ENCODE data around the gene MTSS2.

The MTSS2 gene

DNA sequence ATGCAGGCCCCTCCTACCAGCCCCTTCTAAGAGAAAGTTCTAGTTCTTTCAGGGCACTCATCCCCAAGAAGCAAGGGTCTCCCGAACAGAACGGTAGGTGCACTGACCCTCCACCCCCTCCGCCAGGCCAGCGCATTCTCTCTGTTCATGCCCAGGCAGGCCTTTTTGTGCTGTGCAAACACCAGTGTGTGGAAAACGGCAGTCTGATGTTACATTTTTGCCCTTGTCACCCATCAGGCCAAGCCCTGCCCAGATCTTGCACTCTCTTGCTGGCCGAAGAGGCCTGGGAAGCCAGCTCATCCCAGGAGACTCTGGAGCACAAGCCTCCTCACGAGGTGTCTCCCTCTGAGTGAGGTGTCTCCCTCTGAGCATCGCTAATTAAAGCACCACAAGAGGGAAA is 16.1 kb upstream of the MTSS2 start:
- H3K79me2 ChIP-seq (ENCODE audit: insufficient read depth, low read length): no peaks in the 10 kb centered on the region
- H3K9me2 ChIP-seq (replicated peaks; ENCODE audit: insufficient read depth, low read length): no peaks in the 10 kb centered on the region
- H3K4me3 ChIP-seq (ENCODE audit: insufficient read depth, low read length, poor library complexity, severe bottlenecking): no peak overlapping the region
- H3F3A ChIP-seq (ENCODE audit: insufficient read depth): no peaks in the 10 kb centered on the region
- no peak for TF ChIP-seq EZH2phosphoT487 (conservative IDR thresholded peaks at IDR 0.05; ENCODE audit: low read length)
- TF ChIP-seq, protein P1, sequence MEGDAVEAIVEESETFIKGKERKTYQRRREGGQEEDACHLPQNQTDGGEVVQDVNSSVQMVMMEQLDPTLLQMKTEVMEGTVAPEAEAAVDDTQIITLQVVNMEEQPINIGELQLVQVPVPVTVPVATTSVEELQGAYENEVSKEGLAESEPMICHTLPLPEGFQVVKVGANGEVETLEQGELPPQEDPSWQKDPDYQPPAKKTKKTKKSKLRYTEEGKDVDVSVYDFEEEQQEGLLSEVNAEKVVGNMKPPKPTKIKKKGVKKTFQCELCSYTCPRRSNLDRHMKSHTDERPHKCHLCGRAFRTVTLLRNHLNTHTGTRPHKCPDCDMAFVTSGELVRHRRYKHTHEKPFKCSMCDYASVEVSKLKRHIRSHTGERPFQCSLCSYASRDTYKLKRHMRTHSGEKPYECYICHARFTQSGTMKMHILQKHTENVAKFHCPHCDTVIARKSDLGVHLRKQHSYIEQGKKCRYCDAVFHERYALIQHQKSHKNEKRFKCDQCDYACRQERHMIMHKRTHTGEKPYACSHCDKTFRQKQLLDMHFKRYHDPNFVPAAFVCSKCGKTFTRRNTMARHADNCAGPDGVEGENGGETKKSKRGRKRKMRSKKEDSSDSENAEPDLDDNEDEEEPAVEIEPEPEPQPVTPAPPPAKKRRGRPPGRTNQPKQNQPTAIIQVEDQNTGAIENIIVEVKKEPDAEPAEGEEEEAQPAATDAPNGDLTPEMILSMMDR (IDR thresholded peaks at IDR 0.05; ENCODE audit: insufficient read depth, low read length, poor library complexity, severe bottlenecking): no peak
- H3K4me2 ChIP-seq (ENCODE audit: low read depth, low read length, poor library complexity, severe bottlenecking): no peak overlapping the region
- no peak overlapping the region for H3K27ac ChIP-seq (ENCODE audit: low read depth, low read length)
- no peaks in the 10 kb centered on the region for H3K27me3 ChIP-seq (ENCODE audit: low read length)
- H3K9ac ChIP-seq (ENCODE audit: low read length): no peak overlapping the region
- H3K36me3 ChIP-seq (ENCODE audit: low read length): no peaks in the 10 kb centered on the region
- no peaks in the 10 kb centered on the region for H4K20me1 ChIP-seq (ENCODE audit: low read depth, low read length)
- no peaks in the 10 kb centered on the region for H3K9me3 ChIP-seq (ENCODE audit: insufficient read depth, low read length)
- no peak overlapping the region for H2AFZ ChIP-seq (ENCODE audit: low read depth, low read length, severe bottlenecking)

DNA sequence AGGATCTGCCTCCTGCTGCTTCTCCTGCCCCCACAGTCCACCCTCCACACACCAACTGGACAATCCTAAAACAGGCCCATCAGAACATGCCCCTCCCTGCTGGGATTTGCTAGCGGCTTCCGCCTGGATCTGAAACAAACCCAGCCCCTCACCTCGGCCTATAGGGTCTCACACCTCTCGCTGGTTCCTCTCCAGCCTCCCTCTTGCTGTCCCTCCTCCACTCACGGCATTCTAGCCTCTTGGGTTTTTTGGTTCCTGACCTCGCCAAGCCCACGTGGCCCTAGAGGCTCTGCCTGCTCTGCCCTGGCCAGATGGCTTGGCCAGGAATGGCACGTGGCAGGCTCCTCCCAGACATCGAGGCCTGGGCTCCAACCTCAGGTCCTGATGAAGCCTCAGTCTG is 15.7 kb upstream of the MTSS2 start:
- Histone ChIP-seq H3K9me3 (ENCODE audit: insufficient read depth, low read length) (no peaks in the 10 kb centered on the region), H3K27me3 (ENCODE audit: low read length) (no peaks in the 10 kb centered on the region), H3K4me3 (ENCODE audit: insufficient read depth, low read length, poor library complexity, severe bottlenecking) (no peak overlapping the region), H3F3A (ENCODE audit: insufficient read depth) (no peaks in the 10 kb centered on the region), H3K9ac (ENCODE audit: low read length) (no peak overlapping the region), H3K4me2 (ENCODE audit: low read depth, low read length, poor library complexity, severe bottlenecking) (no peak overlapping the region), H3K36me3 (ENCODE audit: low read length) (no peaks in the 10 kb centered on the region), H3K27ac (ENCODE audit: low read depth, low read length) (no peak overlapping the region), H2AFZ (ENCODE audit: low read depth, low read length, severe bottlenecking) (no peak overlapping the region), H3K79me2 (ENCODE audit: insufficient read depth, low read length) (no peaks in the 10 kb centered on the region), H3K9me2 (replicated peaks; ENCODE audit: insufficient read depth, low read length) (no peaks in the 10 kb centered on the region), H4K20me1 (ENCODE audit: low read depth, low read length) (no peaks in the 10 kb centered on the region)
- TF ChIP-seq, protein P1 (IDR thresholded peaks at IDR 0.05; ENCODE audit: insufficient read depth, low read length, poor library complexity, severe bottlenecking): no peak
- no peak for TF ChIP-seq EZH2phosphoT487 (conservative IDR thresholded peaks at IDR 0.05; ENCODE audit: low read length)

DNA sequence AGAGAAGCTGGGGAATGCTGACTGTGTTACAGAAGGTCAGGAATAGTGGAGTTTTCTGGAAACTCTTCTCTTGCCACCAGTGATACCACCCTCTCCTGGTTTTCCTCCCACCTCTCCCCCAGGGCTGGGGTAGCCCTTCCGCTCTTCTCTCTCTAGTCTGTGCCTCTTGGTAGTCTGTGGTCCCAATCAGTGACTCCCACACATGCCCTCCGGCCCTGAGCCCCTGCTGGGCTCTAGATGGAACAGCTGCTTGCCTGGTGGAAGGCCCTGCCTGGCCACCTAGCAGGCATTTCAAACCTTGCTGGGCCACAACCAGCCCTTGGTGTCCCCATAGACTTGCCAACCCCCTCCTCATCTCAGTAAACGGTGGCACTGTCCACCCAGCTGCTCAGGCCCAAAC is 15.2 kb upstream of the MTSS2 start:
- Histone ChIP-seq H3K79me2 (ENCODE audit: insufficient read depth, low read length) (no peaks in the 10 kb centered on the region), H3K36me3 (ENCODE audit: low read length) (no peaks in the 10 kb centered on the region), H2AFZ (ENCODE audit: low read depth, low read length, severe bottlenecking) (no peak overlapping the region), H3K9me3 (ENCODE audit: insufficient read depth, low read length) (no peaks in the 10 kb centered on the region), H3F3A (ENCODE audit: insufficient read depth) (no peaks in the 10 kb centered on the region), H3K9me2 (replicated peaks; ENCODE audit: insufficient read depth, low read length) (no peaks in the 10 kb centered on the region), H4K20me1 (ENCODE audit: low read depth, low read length) (no peaks in the 10 kb centered on the region), H3K27me3 (ENCODE audit: low read length) (no peaks in the 10 kb centered on the region), H3K27ac (ENCODE audit: low read depth, low read length) (no peak overlapping the region), H3K9ac (ENCODE audit: low read length) (no peak overlapping the region), H3K4me3 (ENCODE audit: insufficient read depth, low read length, poor library complexity, severe bottlenecking) (no peak overlapping the region), H3K4me2 (ENCODE audit: low read depth, low read length, poor library complexity, severe bottlenecking) (no peak overlapping the region)
- TF ChIP-seq, protein P1 (IDR thresholded peaks at IDR 0.05; ENCODE audit: insufficient read depth, low read length, poor library complexity, severe bottlenecking): no peak
- no peak for TF ChIP-seq EZH2phosphoT487 (conservative IDR thresholded peaks at IDR 0.05; ENCODE audit: low read length)
